Retinal pigment epithelial cell (primary cell): ENCODE data around the gene ADD1.

Experiments used
- DNase-seq: peaks from one replicate; pipeline ENCODE4 v3.0.0-alpha.2; 2010; ENCODE audit warnings: low read depth
- H3K4me3 ChIP-seq: 2 replicates; pipeline ENCODE4 v1.5.1; 2011; ENCODE audit warnings: mild to moderate bottlenecking, low read length, control low read depth, moderate library complexity
- CTCF ChIP-seq: conservative IDR thresholded peaks from 2 replicates; pipeline ENCODE4 v1.5.1; 2011; ENCODE audit warnings: low read depth, low read length, control low read depth, inconsistent platforms

The ADD1 gene

GRCh38 chr4:2870082-2870481 is 26.4 kb downstream of the ADD1 start:
- no peak overlapping the region for H3K4me3 ChIP-seq
- no peak for TF ChIP-seq CTCF
- DNase-seq: no peak

GRCh38 chr4:2871466-2871865 is 27.8 kb downstream of the ADD1 start:
- H3K4me3 ChIP-seq: no peak overlapping the region
- no peak for DNase-seq
- TF ChIP-seq CTCF: no peak

GRCh38 chr4:2871911-2872310 is 28.3 kb downstream of the ADD1 start:
- DNase-seq: no peak
- no peak overlapping the region for H3K4me3 ChIP-seq
- TF ChIP-seq CTCF: no peak

GRCh38 chr4:2873329-2873728 is 29.7 kb downstream of the ADD1 start:
- no peak for TF ChIP-seq CTCF
- DNase-seq: no peak
- H3K4me3 ChIP-seq: no peak overlapping the region

DNA sequence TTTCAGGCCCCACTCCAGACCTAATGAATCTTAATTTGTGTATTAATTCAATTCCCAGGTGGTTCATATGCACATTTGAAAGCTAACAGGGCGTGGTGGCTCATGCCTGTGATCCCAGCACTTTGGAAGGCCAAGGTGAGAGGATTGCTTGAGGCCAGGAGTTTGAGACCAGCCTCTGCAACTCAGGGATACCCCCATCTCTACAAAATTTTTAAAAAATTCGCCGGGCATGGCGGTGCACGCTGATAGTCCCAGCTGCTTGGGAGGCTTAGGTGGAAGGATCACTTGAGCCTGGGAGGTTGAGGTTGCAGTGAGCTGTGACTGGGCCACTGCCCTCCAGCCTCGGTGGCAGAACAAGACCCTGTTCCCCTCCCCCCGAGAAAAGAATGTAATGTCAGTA is 31.2 kb downstream of the ADD1 start:
- TF ChIP-seq CTCF: no peak
- no peak for DNase-seq
- no peak overlapping the region for H3K4me3 ChIP-seq

DNA sequence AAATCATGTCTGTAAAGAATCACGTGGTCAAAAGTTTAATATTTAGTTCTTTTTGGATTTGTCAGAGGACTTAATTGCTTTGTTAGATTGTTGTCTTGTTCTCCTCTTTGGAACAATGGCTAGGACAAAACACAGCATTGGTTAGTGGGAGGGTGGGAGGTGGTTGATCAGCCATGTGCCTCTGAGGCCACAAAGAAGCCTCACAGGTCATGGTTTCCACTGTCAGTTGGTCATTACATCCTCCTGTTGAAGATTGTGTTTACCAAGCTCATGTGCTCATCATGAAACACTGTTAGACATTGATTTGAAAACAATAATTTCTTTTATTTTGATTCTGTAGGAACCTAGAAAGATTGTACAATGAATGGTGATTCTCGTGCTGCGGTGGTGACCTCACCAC is 31.9 kb downstream of the ADD1 start:
- no peak overlapping the region for H3K4me3 ChIP-seq
- no peak for DNase-seq
- TF ChIP-seq CTCF: no peak

DNA sequence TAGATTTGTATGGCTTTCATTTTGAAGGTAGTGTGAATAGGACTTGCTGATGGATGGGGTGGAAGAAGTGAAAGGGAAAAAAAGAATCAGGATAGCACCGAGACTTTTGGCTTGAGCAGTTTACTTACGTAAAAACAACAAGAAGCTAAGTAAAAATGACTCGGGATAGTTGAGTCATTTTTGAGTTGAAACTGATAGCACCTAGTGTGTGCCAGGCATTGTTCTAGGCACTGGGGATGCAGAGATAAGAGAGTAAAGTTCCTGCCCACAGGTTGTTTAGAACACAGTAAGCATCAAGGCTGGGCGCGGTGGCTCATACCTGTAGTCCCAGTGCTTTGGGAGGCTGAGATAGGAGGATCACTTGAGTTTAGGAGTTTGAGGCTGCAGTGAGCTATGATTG is 34.7 kb downstream of the ADD1 start:
- H3K4me3 ChIP-seq: no peak overlapping the region
- TF ChIP-seq CTCF: no peak
- DNase-seq: no peak
